OCI-LY7 (cell line): ENCODE results near the gene TIGIT. TPM values are rescaled to one million over a fixed set of nuclear protein-coding genes. Genes with fewer than 3 reads are reported as not detected.

Experiments used
- BruUV-seq: library from RNA; stranded (reverse); fragments of 400-500 nt; replicated peaks from 2 replicates; lab custom pipeline; 2021; lab: Mats Ljungman, UMichigan
- CTCF ChIA-PET: fragments of 300-600 bp; sonication (Branson Sonifier 250); formaldehyde crosslinking; loops from one replicate; lab custom pipeline; 2022; ENCODE audit warnings: antibody characterized with exemption; ENCODE audit not compliant: unreplicated experiment; lab: Charles Lee
- POLR2A ChIA-PET: fragments of 300-600 bp; sonication (Branson Sonifier 250); formaldehyde crosslinking; loops from one replicate; lab custom pipeline; 2022; ENCODE audit warnings: antibody characterized with exemption; lab: Charles Lee
- DNase-seq: peaks from one replicate; pipeline ENCODE4 v3.0.0-alpha.2; 2015; ENCODE audit warnings: low spot score
- H2AFZ ChIP-seq: fragments of 200-600 bp; sonication (generic), shearing (Covaris generic); 2 replicates; pipeline ENCODE4 v1.6.1; 2014; ENCODE audit warnings: mild to moderate bottlenecking, antibody characterized with exemption, low read length, moderate library complexity
- H3K27ac ChIP-seq: fragments of 200-600 bp; sonication (generic); 2 replicates; pipeline ENCODE4 v1.5.1; 2014; ENCODE audit warnings: mixed run types, low read depth, mild to moderate bottlenecking, moderate library complexity, low read length, inconsistent platforms; ENCODE audit not compliant: poor library complexity, severe bottlenecking
- H3K36me3 ChIP-seq: fragments of 200-600 bp; sonication (generic); 2 replicates; pipeline ENCODE4 v1.6.1; 2014; ENCODE audit warnings: mild to moderate bottlenecking, antibody characterized with exemption, low read length, moderate library complexity, mixed read lengths; ENCODE audit not compliant: insufficient read depth
- H3K4me1 ChIP-seq: fragments of 200-600 bp; sonication (generic); 2 replicates; pipeline ENCODE4 v1.5.1; 2014; ENCODE audit warnings: mild to moderate bottlenecking, low read length; ENCODE audit not compliant: insufficient read depth, poor library complexity, severe bottlenecking
- H3K4me2 ChIP-seq: fragments of 200-600 bp; sonication (generic); 2 replicates; pipeline ENCODE4 v1.6.1; 2014; ENCODE audit warnings: mild to moderate bottlenecking, low read length
- H3K4me3 ChIP-seq: fragments of 200-600 bp; sonication (generic); 2 replicates; pipeline ENCODE4 v1.5.1; 2014; ENCODE audit warnings: mild to moderate bottlenecking, low read depth, low read length; ENCODE audit not compliant: poor library complexity, severe bottlenecking
- H3K79me2 ChIP-seq: fragments of 200-600 bp; sonication (generic); 2 replicates; pipeline ENCODE4 v1.6.1; 2016; ENCODE audit warnings: low read depth, mild to moderate bottlenecking, low read length, moderate library complexity, mixed read lengths; ENCODE audit not compliant: insufficient read depth
- H3K9me2 ChIP-seq: fragments of 200-600 bp; sonication (generic); 2 replicates; pipeline ENCODE4 v1.6.1; 2016; ENCODE audit warnings: mild to moderate bottlenecking, low read length, mixed read lengths; ENCODE audit not compliant: insufficient read depth
- H3K9me3 ChIP-seq: fragments of 200-600 bp; sonication (generic); 2 replicates; pipeline ENCODE4 v1.6.1; 2014; ENCODE audit warnings: mild to moderate bottlenecking, mixed run types, low read length, mixed read lengths
- H4K20me1 ChIP-seq: fragments of 200-600 bp; sonication (generic); 2 replicates; pipeline ENCODE4 v1.6.1; 2014; ENCODE audit warnings: mild to moderate bottlenecking, antibody characterized with exemption, low read length, moderate library complexity, mixed read lengths; ENCODE audit not compliant: insufficient read depth
- EZH2phosphoT487 ChIP-seq: fragments of 200-600 bp; sonication (generic); IDR thresholded peaks from 2 replicates; pipeline ENCODE4 v1.6.1; 2018; ENCODE audit warnings: low read depth, borderline replicate concordance, mild to moderate bottlenecking, mixed run types, antibody characterized with exemption, low read length, moderate library complexity, mixed read lengths
- intact Hi-C: fragments of 100-400 bp; cut with micrococcal nuclease; formaldehyde crosslinking; loops from one replicate; pipeline ENCODE4 v1.10.0; 2022; ENCODE audit not compliant: unreplicated experiment
- total RNA-seq, 2 experiments: library from RNA; depleted of rRNA in 1 of 2; stranded (reverse); fragments of >200 nt in 1 of 2; shearing (Covaris generic) in 1 of 2; gene quantifications; 2 replicates each; pipeline ENCODE4 v1.2.3, GENCODE V29; 2014 to 2022
- TF ChIP-seq, protein P1 (sequence below): fragments of 200-600 bp; sonication (generic); conservative IDR thresholded peaks from 2 replicates; pipeline ENCODE4 v1.5.1; 2014; ENCODE audit warnings: mild to moderate bottlenecking, antibody characterized with exemption, low read length, moderate library complexity, mixed read lengths

The TIGIT gene
- total RNA-seq, 2 experiments from 2014 or later: 0.35 to 2.3 TPM

DNA sequence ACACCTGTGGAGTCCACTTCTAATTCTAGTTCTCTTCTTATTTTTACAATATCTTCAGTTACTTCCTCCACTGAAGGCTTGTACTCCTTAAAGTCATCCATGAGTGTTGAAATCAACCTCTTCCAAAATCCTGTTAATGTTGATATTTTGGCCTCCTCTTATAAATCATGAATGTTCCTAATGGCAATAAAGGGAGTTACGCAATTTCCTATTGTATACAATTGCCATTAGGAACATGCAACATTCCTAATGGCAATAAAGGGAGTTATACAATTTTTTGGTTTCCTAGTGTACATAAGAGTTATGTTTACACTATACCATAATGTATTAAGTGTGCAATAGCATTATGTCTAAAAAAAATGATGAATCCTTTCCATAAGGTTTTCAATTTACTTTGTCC, 9.2 kb upstream of the TIGIT start:
- Histone ChIP-seq H3K36me3 (no peaks in the 10 kb centered on the region), H2AFZ (no peak overlapping the region), H3K4me2 (no peak overlapping the region), H3K4me3 (no peak overlapping the region), H4K20me1 (no peaks in the 10 kb centered on the region), H3K9me3 (no peaks in the 10 kb centered on the region), H3K9me2 (no peaks in the 10 kb centered on the region), H3K79me2 (no peaks in the 10 kb centered on the region), H3K27ac (no peak overlapping the region), H3K4me1 (no peaks in the 10 kb centered on the region)
- POLR2A ChIA-PET: interaction anchor here (0.8 kb wide), 1 partner anchor 140 kb away, joined by 3 read pairs; no protein-coding TSS in a partner anchor
- no peak for TF ChIP-seq EZH2phosphoT487
- TF ChIP-seq, protein P1, sequence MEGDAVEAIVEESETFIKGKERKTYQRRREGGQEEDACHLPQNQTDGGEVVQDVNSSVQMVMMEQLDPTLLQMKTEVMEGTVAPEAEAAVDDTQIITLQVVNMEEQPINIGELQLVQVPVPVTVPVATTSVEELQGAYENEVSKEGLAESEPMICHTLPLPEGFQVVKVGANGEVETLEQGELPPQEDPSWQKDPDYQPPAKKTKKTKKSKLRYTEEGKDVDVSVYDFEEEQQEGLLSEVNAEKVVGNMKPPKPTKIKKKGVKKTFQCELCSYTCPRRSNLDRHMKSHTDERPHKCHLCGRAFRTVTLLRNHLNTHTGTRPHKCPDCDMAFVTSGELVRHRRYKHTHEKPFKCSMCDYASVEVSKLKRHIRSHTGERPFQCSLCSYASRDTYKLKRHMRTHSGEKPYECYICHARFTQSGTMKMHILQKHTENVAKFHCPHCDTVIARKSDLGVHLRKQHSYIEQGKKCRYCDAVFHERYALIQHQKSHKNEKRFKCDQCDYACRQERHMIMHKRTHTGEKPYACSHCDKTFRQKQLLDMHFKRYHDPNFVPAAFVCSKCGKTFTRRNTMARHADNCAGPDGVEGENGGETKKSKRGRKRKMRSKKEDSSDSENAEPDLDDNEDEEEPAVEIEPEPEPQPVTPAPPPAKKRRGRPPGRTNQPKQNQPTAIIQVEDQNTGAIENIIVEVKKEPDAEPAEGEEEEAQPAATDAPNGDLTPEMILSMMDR: no peak
- no TSS peak for BruUV-seq
- intact Hi-C loops: no loop called here
- CTCF ChIA-PET: no interaction called here
- DNase-seq: no peak

DNA sequence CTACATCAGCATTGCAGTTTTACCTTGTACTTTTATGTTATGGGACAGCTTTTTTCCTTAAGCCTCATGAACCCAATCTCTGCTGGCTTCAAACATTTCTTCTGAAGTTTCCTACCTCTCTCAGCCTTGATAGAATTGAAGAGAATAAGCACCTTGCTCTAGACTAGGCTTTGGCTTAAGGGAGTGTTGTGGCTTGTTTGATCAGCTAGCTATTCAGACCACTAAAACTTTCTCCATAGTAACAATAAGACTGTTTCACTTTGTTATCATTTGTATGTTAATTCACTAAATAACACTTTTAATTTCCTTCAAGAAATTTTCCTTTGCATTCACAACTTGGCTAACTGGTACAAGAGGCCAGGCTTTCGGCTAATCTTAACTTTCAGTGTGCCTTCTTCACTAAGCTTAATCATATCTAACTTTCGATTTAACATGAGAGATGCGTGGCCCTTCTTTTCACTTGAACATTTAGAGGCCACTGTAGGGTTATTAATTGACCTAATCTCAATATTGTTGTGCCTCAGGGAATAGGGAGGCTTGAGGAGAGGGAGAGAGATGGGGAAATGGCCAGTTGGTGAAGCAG, 8.1 kb upstream of the TIGIT start:
- no peaks in the 10 kb centered on the region for H3K36me3 ChIP-seq
- BruUV-seq: no TSS peak
- no peak for TF ChIP-seq EZH2phosphoT487
- TF ChIP-seq, protein P1: no peak
- no peaks in the 10 kb centered on the region for H3K9me2 ChIP-seq
- no peaks in the 10 kb centered on the region for H3K4me1 ChIP-seq
- ChIA-PET POLR2A (interaction anchor here (0.8 kb wide), 1 partner anchor 141 kb away, joined by 3 read pairs; no protein-coding TSS in a partner anchor), CTCF (no interaction called here)
- no peak overlapping the region for H2AFZ ChIP-seq
- H3K4me3 ChIP-seq: no peak overlapping the region
- no peak overlapping the region for H3K4me2 ChIP-seq
- no peak for DNase-seq
- no peaks in the 10 kb centered on the region for H3K9me3 ChIP-seq
- no peak overlapping the region for H3K27ac ChIP-seq
- intact Hi-C loops: no loop called here
- no peaks in the 10 kb centered on the region for H3K79me2 ChIP-seq
- no peaks in the 10 kb centered on the region for H4K20me1 ChIP-seq

DNA sequence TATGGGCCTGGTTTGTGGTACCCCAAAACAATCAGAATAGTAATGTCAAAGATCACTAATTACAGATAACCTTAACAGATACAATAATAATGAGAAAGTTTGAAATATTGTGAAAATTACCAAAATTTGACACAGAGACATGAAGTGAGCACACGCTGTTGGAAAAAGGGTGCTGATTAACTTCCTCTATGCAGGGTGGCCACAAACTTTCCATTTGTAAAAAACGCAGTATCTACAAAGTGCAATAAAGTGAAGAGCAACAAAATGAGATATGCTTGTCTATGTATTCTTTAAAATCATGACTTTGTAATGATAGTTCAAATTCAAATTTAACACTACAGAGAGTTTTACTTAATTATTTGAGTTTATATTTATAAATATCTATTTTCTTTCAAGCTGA, 7.6 kb upstream of the TIGIT start:
- H3K4me3 ChIP-seq: no peak overlapping the region
- no peak overlapping the region for H3K27ac ChIP-seq
- H3K4me1 ChIP-seq: peaks cover 3% of the 10 kb centered on the region
- no peaks in the 10 kb centered on the region for H3K79me2 ChIP-seq
- no peaks in the 10 kb centered on the region for H3K9me2 ChIP-seq
- DNase-seq: no peak
- no peak overlapping the region for H3K4me2 ChIP-seq
- H3K9me3 ChIP-seq: no peaks in the 10 kb centered on the region
- ChIA-PET POLR2A (no interaction called here), CTCF (no interaction called here)
- no peak overlapping the region for H2AFZ ChIP-seq
- BruUV-seq: no TSS peak
- TF ChIP-seq, protein P1: no peak
- no peak for TF ChIP-seq EZH2phosphoT487
- H3K36me3 ChIP-seq: no peaks in the 10 kb centered on the region
- intact Hi-C loops: no loop called here
- no peaks in the 10 kb centered on the region for H4K20me1 ChIP-seq
